Nephron progenitor cell (in vitro differentiated cells): Measurements from ENCODE around the gene WDR75.
"Not testable (repeated sequence)": the region's sequence is repeated elsewhere in the genome, so short reads cannot be mapped to it uniquely, and the experiment has no call there.

Source experiments
- DNase-seq: peaks from one replicate; pipeline ENCODE4 v3.0.0; 2021
- H3K27ac Mint-ChIP-seq: 2 replicates; pipeline ENCODE4 v1.8.0; 2021; ENCODE audit warnings: mild to moderate bottlenecking, moderate library complexity, mixed read lengths
- H3K27me3 Mint-ChIP-seq: 2 replicates; pipeline ENCODE4 v1.8.0; 2021; ENCODE audit warnings: mild to moderate bottlenecking, low read depth, mixed read lengths; ENCODE audit not compliant: poor library complexity
- H3K36me3 Mint-ChIP-seq: 2 replicates; pipeline ENCODE4 v1.8.0; 2021; ENCODE audit warnings: low read depth, mixed read lengths
- H3K4me1 Mint-ChIP-seq: 2 replicates; pipeline ENCODE4 v1.8.0; 2021; ENCODE audit warnings: mixed read lengths
- H3K4me3 Mint-ChIP-seq: 2 replicates; pipeline ENCODE4 v1.8.0; 2021; ENCODE audit warnings: mild to moderate bottlenecking, moderate library complexity, mixed read lengths
- H3K9me3 Mint-ChIP-seq: 2 replicates; pipeline ENCODE4 v1.8.0; 2021; ENCODE audit warnings: mild to moderate bottlenecking, moderate library complexity, mixed read lengths
- TF ChIP-seq, protein P1 (sequence below): fragments of 200-600 bp; sonication (generic); IDR thresholded peaks from 2 replicates; pipeline ENCODE4 v1.5.0; 2021; ENCODE audit warnings: antibody characterized with exemption

Gene WDR75

DNA sequence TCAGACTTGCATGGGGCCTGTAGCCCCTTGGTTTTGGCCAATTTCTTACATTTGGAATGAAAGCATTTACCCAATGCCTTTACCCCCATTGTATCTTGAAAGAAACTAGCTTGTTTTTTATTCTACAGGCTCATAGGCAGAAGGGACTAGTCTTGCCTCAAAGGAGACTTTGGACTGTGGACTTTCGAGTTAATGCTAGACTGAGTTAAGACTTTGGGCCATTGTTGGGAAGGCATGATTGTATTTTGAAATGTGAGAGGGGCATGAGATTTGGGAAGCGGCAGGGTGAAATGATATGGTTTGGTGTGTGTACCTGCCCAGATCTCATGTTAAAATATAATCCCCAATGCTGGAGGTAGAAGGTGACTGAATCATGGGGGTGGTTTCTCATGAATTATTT lies 13.4 kb upstream of the WDR75 start:
- Mint-ChIP-seq H3K27ac (no peak overlapping the region), H3K9me3 (peaks cover 4% of the 10 kb centered on the region), H3K4me1 (no peaks in the 10 kb centered on the region), H3K4me3 (no peak overlapping the region), H3K27me3 (peaks cover 10% of the 10 kb centered on the region), H3K36me3 (no peaks in the 10 kb centered on the region)
- TF ChIP-seq, protein P1, sequence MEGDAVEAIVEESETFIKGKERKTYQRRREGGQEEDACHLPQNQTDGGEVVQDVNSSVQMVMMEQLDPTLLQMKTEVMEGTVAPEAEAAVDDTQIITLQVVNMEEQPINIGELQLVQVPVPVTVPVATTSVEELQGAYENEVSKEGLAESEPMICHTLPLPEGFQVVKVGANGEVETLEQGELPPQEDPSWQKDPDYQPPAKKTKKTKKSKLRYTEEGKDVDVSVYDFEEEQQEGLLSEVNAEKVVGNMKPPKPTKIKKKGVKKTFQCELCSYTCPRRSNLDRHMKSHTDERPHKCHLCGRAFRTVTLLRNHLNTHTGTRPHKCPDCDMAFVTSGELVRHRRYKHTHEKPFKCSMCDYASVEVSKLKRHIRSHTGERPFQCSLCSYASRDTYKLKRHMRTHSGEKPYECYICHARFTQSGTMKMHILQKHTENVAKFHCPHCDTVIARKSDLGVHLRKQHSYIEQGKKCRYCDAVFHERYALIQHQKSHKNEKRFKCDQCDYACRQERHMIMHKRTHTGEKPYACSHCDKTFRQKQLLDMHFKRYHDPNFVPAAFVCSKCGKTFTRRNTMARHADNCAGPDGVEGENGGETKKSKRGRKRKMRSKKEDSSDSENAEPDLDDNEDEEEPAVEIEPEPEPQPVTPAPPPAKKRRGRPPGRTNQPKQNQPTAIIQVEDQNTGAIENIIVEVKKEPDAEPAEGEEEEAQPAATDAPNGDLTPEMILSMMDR: no peak
- DNase-seq: no peak

- not testable (repeated sequence) for H3K27ac Mint-ChIP-seq, H3K36me3 Mint-ChIP-seq, H3K4me3 Mint-ChIP-seq, DNase-seq, H3K4me1 Mint-ChIP-seq
- peaks cover 18% of the 10 kb centered on the region for H3K9me3 Mint-ChIP-seq
- H3K27me3 Mint-ChIP-seq: peaks cover 15% of the 10 kb centered on the region
Measured at GRCh38 chr2:189430448-189430847, 10.8 kb upstream of the WDR75 start.

DNA sequence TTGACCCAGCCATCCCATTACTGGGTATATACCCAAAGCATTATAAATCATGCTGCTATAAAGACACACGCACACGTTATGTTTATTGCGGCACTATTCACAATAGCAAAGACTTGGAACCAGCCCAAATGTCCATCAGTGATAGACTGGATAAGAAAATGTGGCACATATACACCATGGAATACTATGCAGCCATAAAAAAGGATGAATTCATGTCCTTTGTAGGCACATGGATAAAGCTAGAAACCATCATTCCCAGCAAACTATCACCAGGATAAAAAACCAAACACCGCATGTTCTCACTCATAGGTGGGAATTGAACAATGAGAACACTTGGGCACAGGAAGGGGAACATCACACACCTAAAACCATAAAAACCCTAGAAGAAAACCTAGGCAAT lies 5.5 kb upstream of the WDR75 start:
- Mint-ChIP-seq H3K27me3 (peaks cover 26% of the 10 kb centered on the region), H3K9me3 (peaks cover 24% of the 10 kb centered on the region), H3K4me1 (peaks cover 17% of the 10 kb centered on the region)
- not testable (repeated sequence) for DNase-seq, H3K36me3 Mint-ChIP-seq, H3K27ac Mint-ChIP-seq, H3K4me3 Mint-ChIP-seq

DNA sequence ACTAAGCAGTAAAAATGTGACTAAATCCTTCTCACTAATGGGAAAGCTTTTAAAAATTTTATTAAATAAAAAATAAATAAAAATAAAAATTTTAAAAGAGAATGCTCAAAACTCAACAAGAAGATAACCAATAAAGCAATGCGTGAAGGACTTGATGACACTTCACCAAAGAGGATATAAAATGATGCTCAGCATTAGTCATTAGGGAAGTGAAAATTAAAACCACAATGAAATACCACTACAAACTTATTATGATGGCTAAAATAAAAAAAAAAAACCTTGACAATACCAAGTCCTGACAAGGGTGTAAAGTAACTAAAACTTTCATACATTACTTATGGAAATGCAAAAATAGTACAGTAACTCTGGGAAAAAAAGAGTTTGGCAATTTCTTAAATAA lies 3.3 kb upstream of the WDR75 start:
- Mint-ChIP-seq H3K4me1 (peaks cover 17% of the 10 kb centered on the region), H3K27ac (no peak overlapping the region), H3K27me3 (peaks cover 19% of the 10 kb centered on the region), H3K4me3 (no peak overlapping the region), H3K9me3 (peaks cover 20% of the 10 kb centered on the region), H3K36me3 (no peaks in the 10 kb centered on the region)
- TF ChIP-seq, protein P1: no peak
- no peak for DNase-seq

DNA sequence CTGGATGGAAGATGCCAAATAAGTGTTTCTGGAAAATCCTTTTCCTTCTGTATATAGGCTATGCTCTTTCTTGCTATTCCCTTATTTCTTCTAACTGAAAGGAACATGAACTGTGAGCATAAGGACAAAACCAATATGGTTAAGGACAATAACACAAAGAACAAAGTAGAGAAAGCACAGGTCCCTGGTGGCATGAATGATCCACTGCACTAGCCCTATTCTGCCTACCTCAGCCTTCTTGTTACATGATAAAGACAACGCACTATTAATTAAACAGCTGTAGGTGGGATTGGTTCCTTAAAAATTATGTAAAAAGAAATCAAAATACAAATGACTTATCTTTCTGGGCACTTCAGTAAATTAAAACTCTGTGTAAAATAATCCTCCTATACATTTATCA lies 1.9 kb upstream of the WDR75 start:
- TF ChIP-seq, protein P1: peak; percentile 30
- Mint-ChIP-seq H3K9me3 (peaks cover 10% of the 10 kb centered on the region), H3K36me3 (no peaks in the 10 kb centered on the region), H3K27me3 (peaks cover 14% of the 10 kb centered on the region), H3K4me1 (peaks cover 17% of the 10 kb centered on the region), H3K4me3 (no peak overlapping the region), H3K27ac (no peak overlapping the region)
- DNase-seq: no peak

- no peaks in the 10 kb centered on the region for H3K36me3 Mint-ChIP-seq
- peaks cover 6% of the 10 kb centered on the region for H3K9me3 Mint-ChIP-seq
- DNase-seq: no peak
- no peak overlapping the region for H3K4me3 Mint-ChIP-seq
- peak overlapping the region; percentile 99 for H3K27ac Mint-ChIP-seq
- TF ChIP-seq, protein P1: no peak
- peaks cover 14% of the 10 kb centered on the region for H3K27me3 Mint-ChIP-seq
- peaks cover 17% of the 10 kb centered on the region for H3K4me1 Mint-ChIP-seq
Measured at GRCh38 chr2:189440644-189440946, 679 bp upstream of the WDR75 start.

DNA sequence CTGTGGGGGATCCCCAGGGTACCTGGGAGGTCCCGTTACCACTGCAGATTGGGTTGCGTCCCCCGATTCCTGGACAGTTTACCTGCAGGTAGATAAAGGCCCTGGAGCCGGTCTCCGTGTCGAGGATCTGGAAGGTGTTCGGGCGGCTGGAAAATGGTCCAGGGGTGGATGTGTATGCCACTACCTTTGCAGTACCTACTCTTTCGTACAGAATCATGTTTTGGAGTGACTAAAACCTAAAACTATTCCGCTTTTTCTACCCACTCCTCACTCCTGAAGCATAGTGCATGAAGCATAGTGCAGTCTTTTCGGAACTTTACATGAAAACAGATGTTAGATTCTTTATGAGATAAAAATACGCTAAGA lies 418 bp downstream of the WDR75 start:
- Mint-ChIP-seq H3K9me3 (no peaks in the 10 kb centered on the region), H3K36me3 (no peaks in the 10 kb centered on the region), H3K27me3 (peaks cover 12% of the 10 kb centered on the region), H3K4me3 (no peak overlapping the region), H3K4me1 (peaks cover 17% of the 10 kb centered on the region), H3K27ac (peak overlapping the region; percentile 99)
- TF ChIP-seq, protein P1: no peak
- no peak for DNase-seq
